HCT116 (cell line): ENCODE results near the gene HARS1. TPM values are rescaled to one million over a fixed set of nuclear protein-coding genes. Genes with fewer than 3 reads are reported as not detected.
"Not testable (repeated sequence)": the region's sequence is repeated elsewhere in the genome, so short reads cannot be mapped to it uniquely, and the experiment has no call there.

Experiments
- ATAC-seq: fragments of 200-7000 bp; cut with Tn5 transposase; 2 replicates; pipeline ENCODE4 v1.9.1; 2020; ENCODE audit warnings: mild to moderate bottlenecking, moderate library complexity
- BruUV-seq: library from RNA; stranded (reverse); fragments of 400-500 nt; replicated peaks from 2 replicates; lab custom pipeline; 2021; lab: Mats Ljungman, UMichigan
- CTCF ChIA-PET: fragments of 300-600 bp; sonication (Branson Sonifier 250); formaldehyde crosslinking; loops from one replicate; lab custom pipeline; 2021; ENCODE audit warnings: antibody characterized with exemption; lab: Charles Lee
- POLR2A ChIA-PET: fragments of 300-600, 350-600 bp; sonication (Branson Sonifier 250); formaldehyde crosslinking; loops from one replicate; lab custom pipeline; 2021; ENCODE audit warnings: antibody characterized with exemption; lab: Charles Lee
- RAD21 ChIA-PET, 2 experiments: fragments of 300-600 bp; sonication (Branson Sonifier 250); formaldehyde crosslinking; loops; one replicate each; lab custom pipeline; 2023; ENCODE audit warnings: low total read pairs in 2 of 2; ENCODE audit not compliant: uncharacterized antibody in 2 of 2, unreplicated experiment in 2 of 2, low non-redundant PET in 1 of 2; lab: Charles Lee
- DNase-seq: peaks from one replicate; pipeline ENCODE4 v3.0.0-alpha.2; 2010; ENCODE audit warnings: low read depth, low spot score
- H2AFZ ChIP-seq: fragments of 200-600 bp; shearing (Covaris generic), sonication (generic); 2 replicates; pipeline ENCODE4 v1.6.1; 2017; ENCODE audit warnings: low read depth, mixed run types, mixed read lengths, antibody characterized with exemption, low read length; ENCODE audit not compliant: poor library complexity, severe bottlenecking
- H3K27ac ChIP-seq: 2 replicates; pipeline ENCODE4 v1.5.1; 2012; ENCODE audit warnings: low read depth, low read length
- H3K27me3 ChIP-seq: fragments of 200-600 bp; sonication (generic); 2 replicates; pipeline ENCODE4 v1.6.1; 2016; ENCODE audit warnings: mixed run types, low read length, mixed read lengths; ENCODE audit not compliant: insufficient read depth
- H3K36me3 ChIP-seq, 2 experiments: fragments of 200-500 bp in 1 of 2; fragments of 200-600 bp in 1 of 2; sonication (Bioruptor generic) in 1 of 2; sonication (generic) in 1 of 2; 2 replicates each; pipeline versions ENCODE4 v1.5.1 to v1.6.1; 2014 to 2016; ENCODE audit warnings: low read length in 2 of 2, inconsistent platforms in 1 of 2, mixed read lengths in 1 of 2, mixed run types in 1 of 2; ENCODE audit not compliant: insufficient read depth in 2 of 2, control insufficient read depth in 1 of 2
- H3K4me1 ChIP-seq, 2 experiments: fragments of 200-600 bp in 1 of 2; sonication (generic) in 1 of 2; 2 replicates each; pipeline versions ENCODE4 v1.5.1 to v1.6.1; 2012 to 2017; ENCODE audit warnings: low read length in 2 of 2, inconsistent platforms in 1 of 2, mild to moderate bottlenecking in 1 of 2, mixed read lengths in 1 of 2, mixed run types in 1 of 2, moderate library complexity in 1 of 2; ENCODE audit not compliant: insufficient read depth in 2 of 2, control insufficient read depth in 1 of 2
- H3K4me2 ChIP-seq: fragments of 200-600 bp; sonication (generic); 2 replicates; pipeline ENCODE4 v1.6.1; 2017; ENCODE audit warnings: mixed run types, low read length, mixed read lengths
- H3K4me3 ChIP-seq, 2 experiments: fragments of 200-600 bp in 1 of 2; sonication (generic) in 1 of 2; replicated peaks in 1 of 2; 2 replicates each; pipeline ENCODE4 v1.5.1; 2011 to 2016; ENCODE audit warnings: low read length in 2 of 2, control low read depth in 1 of 2, low read depth in 1 of 2, mild to moderate bottlenecking in 1 of 2, mixed read lengths in 1 of 2, mixed run types in 1 of 2
- H3K79me2 ChIP-seq: fragments of 200-600 bp; sonication (generic); 2 replicates; pipeline ENCODE4 v1.6.1; 2017; ENCODE audit warnings: mild to moderate bottlenecking, mixed run types, low read length, moderate library complexity, mixed read lengths; ENCODE audit not compliant: insufficient read depth
- H3K9ac ChIP-seq: fragments of 200-600 bp; sonication (generic); 2 replicates; pipeline ENCODE4 v1.6.1; 2016; ENCODE audit warnings: low read length, mixed read lengths
- H3K9me2 ChIP-seq: fragments of 200-600 bp; sonication (generic), shearing (Covaris generic); 2 replicates; pipeline ENCODE4 v1.6.1; 2017; ENCODE audit warnings: mixed run types, mild to moderate bottlenecking, moderate library complexity; ENCODE audit not compliant: insufficient read depth
- H3K9me3 ChIP-seq, 2 experiments: fragments of 200-500 bp in 1 of 2; fragments of 200-600 bp in 1 of 2; sonication (Bioruptor generic) in 1 of 2; sonication (generic) in 1 of 2; 2 replicates each; pipeline ENCODE4 v1.6.1; 2014 to 2017; ENCODE audit warnings: low read length in 2 of 2, mixed read lengths in 2 of 2, inconsistent platforms in 1 of 2, low read depth in 1 of 2, mild to moderate bottlenecking in 1 of 2, mixed run types in 1 of 2, moderate library complexity in 1 of 2; ENCODE audit not compliant: control insufficient read depth in 1 of 2, insufficient read depth in 1 of 2
- H4K20me1 ChIP-seq: fragments of 200-600 bp; sonication (generic), shearing (Covaris generic); 2 replicates; pipeline ENCODE4 v1.6.1; 2017; ENCODE audit warnings: mixed run types, mild to moderate bottlenecking, moderate library complexity; ENCODE audit not compliant: insufficient read depth
- POLR2AphosphoS5 ChIP-seq: IDR thresholded peaks from 2 replicates; pipeline ENCODE4 v1.6.1; 2011; ENCODE audit warnings: mild to moderate bottlenecking, low read depth, low read length, moderate library complexity
- SP1 ChIP-seq: IDR thresholded peaks from 2 replicates; pipeline ENCODE4 v1.6.1; 2012; ENCODE audit warnings: low read depth
- SRF ChIP-seq: IDR thresholded peaks from 2 replicates; pipeline ENCODE4 v1.6.1; 2012; ENCODE audit warnings: low read depth
- YY1 ChIP-seq: IDR thresholded peaks from 2 replicates; pipeline ENCODE4 v1.6.1; 2011; ENCODE audit warnings: low read length, low read depth, moderate library complexity, mild to moderate bottlenecking; ENCODE audit not compliant: insufficient replicate concordance; ENCODE audit errors: extremely low read depth
- intact Hi-C: fragments of 100-400 bp; cut with micrococcal nuclease; formaldehyde crosslinking; loops from 2 replicates; pipeline ENCODE4 v1.10.0; 2022
- total RNA-seq: library from RNA; stranded (reverse); gene quantifications from one replicate; pipeline ENCODE4 v1.2.1, GENCODE V29; 2021; ENCODE audit not compliant: unreplicated experiment
- TF ChIP-seq, protein P1 (sequence below): IDR thresholded peaks from 2 replicates; pipeline ENCODE4 v1.6.1; 2011; ENCODE audit warnings: mild to moderate bottlenecking, low read length, moderate library complexity; ENCODE audit not compliant: insufficient replicate concordance; ENCODE audit errors: extremely low read depth
- TF ChIP-seq, protein P2 (sequence below), 3 experiments: fragments of 200-600 bp in 1 of 3; sonication (generic) in 1 of 3; IDR thresholded peaks in 2 of 3; conservative IDR thresholded peaks in 1 of 3; 2 replicates each; pipeline ENCODE4 v1.5.1; 2012 to 2017; ENCODE audit warnings: low read depth in 2 of 3, low read length in 2 of 3, antibody characterized with exemption in 1 of 3, borderline replicate concordance in 1 of 3, control low read depth in 1 of 3, mild to moderate bottlenecking in 1 of 3, mixed read lengths in 1 of 3, mixed run types in 1 of 3, moderate library complexity in 1 of 3; ENCODE audit not compliant: insufficient read depth in 1 of 3

HARS1 gene
- total RNA-seq, 1 experiment from 2014 or later: 91.1 TPM

DNA sequence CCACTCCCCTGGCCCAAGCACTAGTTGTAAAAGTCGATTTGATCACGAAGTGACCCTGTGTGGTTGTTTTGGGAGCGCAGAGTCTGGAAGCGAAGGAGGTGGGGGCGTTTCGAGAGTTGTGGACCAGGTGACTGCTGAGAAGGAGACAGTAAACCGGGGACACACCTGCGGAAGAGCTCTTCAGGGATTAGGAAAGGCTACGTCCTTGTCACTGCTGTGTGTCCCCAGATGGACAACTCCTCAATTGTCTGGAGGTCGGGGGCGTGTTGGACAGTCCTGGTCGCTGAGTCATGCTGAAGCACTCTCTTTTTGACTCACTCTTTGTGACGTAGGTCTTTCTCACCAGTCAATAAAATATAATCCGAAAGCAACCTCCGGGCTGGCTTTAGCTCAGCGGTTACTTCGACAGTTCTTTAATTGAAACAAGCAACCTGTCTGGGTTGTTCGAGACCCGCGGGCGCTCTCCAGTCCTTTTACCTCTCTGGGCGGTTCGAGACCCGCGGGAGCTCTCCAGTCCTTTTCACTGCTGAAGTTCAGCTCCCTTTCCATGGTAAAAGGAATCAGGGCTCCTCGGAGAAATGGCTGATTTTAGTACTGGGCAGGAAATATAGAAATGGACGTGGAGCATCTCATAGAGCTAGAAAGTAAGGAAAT, 19.9 kb upstream of the HARS1 start:
- Histone ChIP-seq H2AFZ (peak overlapping the region; percentile 90), H3K9ac (peak overlapping the region; percentile 57), H4K20me1 (no peaks in the 10 kb centered on the region), H3K79me2 (no peaks in the 10 kb centered on the region), H3K4me3 (peak overlapping the region; percentile 27 to 51), H3K27ac (peak overlapping the region; percentile 63), H3K9me2 (no peaks in the 10 kb centered on the region), H3K27me3 (no peaks in the 10 kb centered on the region), H3K36me3 (peaks cover 2 to 14% of the 10 kb centered on the region in 2 experiments; a peak in 3 of 4 replicates), H3K9me3 (no peaks in the 10 kb centered on the region), H3K4me2 (peak overlapping the region; percentile 78), H3K4me1 (peaks cover 14 to 38% of the 10 kb centered on the region in 2 experiments)
- RAD21 ChIA-PET: interaction anchor here in 1 of 2 experiments (0.9 kb wide), 1 partner anchor 64 kb away, joined by 4 read pairs; the partner anchor contains the start of genes IK and NDUFA2
- CTCF ChIA-PET: interaction anchor here (1.1 to 1.9 kb wide), 5 partner anchors 9 to 364 kb away, joined by 4 to 10 read pairs (median 5); partner anchors contain the start of genes HBEGF and ZMAT2
- BruUV-seq: no TSS peak
- intact Hi-C loops: loop anchor here (5.0 kb wide), 1 partner anchor 154 kb away; the partner anchor contains the start of gene SRA1
- TF ChIP-seq, protein P1, sequence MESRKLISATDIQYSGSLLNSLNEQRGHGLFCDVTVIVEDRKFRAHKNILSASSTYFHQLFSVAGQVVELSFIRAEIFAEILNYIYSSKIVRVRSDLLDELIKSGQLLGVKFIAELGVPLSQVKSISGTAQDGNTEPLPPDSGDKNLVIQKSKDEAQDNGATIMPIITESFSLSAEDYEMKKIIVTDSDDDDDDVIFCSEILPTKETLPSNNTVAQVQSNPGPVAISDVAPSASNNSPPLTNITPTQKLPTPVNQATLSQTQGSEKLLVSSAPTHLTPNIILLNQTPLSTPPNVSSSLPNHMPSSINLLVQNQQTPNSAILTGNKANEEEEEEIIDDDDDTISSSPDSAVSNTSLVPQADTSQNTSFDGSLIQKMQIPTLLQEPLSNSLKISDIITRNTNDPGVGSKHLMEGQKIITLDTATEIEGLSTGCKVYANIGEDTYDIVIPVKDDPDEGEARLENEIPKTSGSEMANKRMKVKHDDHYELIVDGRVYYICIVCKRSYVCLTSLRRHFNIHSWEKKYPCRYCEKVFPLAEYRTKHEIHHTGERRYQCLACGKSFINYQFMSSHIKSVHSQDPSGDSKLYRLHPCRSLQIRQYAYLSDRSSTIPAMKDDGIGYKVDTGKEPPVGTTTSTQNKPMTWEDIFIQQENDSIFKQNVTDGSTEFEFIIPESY: peak; percentile 66
- no peak for TF ChIP-seq SP1
- no peak for TF ChIP-seq SRF
- peak; percentile 61 for TF ChIP-seq POLR2AphosphoS5
- peak; percentile 75 for TF ChIP-seq YY1
- TF ChIP-seq, protein P2, sequence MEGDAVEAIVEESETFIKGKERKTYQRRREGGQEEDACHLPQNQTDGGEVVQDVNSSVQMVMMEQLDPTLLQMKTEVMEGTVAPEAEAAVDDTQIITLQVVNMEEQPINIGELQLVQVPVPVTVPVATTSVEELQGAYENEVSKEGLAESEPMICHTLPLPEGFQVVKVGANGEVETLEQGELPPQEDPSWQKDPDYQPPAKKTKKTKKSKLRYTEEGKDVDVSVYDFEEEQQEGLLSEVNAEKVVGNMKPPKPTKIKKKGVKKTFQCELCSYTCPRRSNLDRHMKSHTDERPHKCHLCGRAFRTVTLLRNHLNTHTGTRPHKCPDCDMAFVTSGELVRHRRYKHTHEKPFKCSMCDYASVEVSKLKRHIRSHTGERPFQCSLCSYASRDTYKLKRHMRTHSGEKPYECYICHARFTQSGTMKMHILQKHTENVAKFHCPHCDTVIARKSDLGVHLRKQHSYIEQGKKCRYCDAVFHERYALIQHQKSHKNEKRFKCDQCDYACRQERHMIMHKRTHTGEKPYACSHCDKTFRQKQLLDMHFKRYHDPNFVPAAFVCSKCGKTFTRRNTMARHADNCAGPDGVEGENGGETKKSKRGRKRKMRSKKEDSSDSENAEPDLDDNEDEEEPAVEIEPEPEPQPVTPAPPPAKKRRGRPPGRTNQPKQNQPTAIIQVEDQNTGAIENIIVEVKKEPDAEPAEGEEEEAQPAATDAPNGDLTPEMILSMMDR (IDR thresholded peaks at IDR 0.05 in 2 of 3, conservative IDR thresholded peaks at IDR 0.05 in 1 of 3; ENCODE audit: borderline replicate concordance in 1 of 3, insufficient read depth in 1 of 3, low read depth in 2 of 3, low read length in 2 of 3): no peak
- ATAC-seq: peak; percentile 85
- POLR2A ChIA-PET: interaction anchor here (0.8 to 2.1 kb wide), 7 partner anchors 8 to 310 kb away, joined by 3 to 13 read pairs (median 3); partner anchors contain the start of genes ANKHD1, HARS1, HARS2 and ZMAT2
- DNase-seq: peak; percentile 98

DNA sequence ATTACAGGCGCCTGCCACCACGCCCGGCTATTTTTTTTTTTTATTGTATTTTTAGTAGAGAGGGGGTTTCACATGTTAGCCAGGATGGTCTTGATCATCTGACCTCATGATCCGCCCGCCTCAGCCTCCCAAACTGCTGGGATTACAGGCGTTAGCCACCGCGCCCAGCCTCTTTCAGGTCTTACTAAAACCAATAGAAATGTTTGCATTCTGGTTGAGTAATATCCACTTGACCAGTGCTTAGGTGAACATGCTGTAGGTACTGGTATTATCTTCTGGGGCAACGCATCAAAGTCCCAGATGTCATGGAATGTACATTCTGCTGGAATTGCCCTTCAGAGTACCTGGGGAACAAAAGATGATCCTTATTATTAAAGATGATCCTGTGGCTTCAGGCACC, 17.6 kb upstream of the HARS1 start:
- peaks cover 14 to 38% of the 10 kb centered on the region in 2 experiments for H3K4me1 ChIP-seq
- intact Hi-C loops: loop anchor here (1.0 kb wide), 1 partner anchor 8 kb away; the partner anchor contains the start of gene ZMAT2
- RAD21 ChIA-PET, H3K79me2 ChIP-seq, H4K20me1 ChIP-seq, POLR2A ChIA-PET, H3K4me2 ChIP-seq, BruUV-seq, H3K9ac ChIP-seq, H3K4me3 ChIP-seq, H3K27ac ChIP-seq, H3K27me3 ChIP-seq, H3K9me3 ChIP-seq, H2AFZ ChIP-seq, ATAC-seq, DNase-seq, H3K9me2 ChIP-seq, CTCF ChIA-PET: not testable (repeated sequence)
- H3K36me3 ChIP-seq: peaks cover 20 to 33% of the 10 kb centered on the region in 2 experiments
